H1 (cell line): ENCODE data around the gene HSPBP1. TPM values are rescaled to one million over a fixed set of nuclear protein-coding genes. Genes with fewer than 3 reads are reported as not detected.

Experiments used
- CTCF ChIA-PET: fragments of 300-600 bp; sonication (Branson Sonifier 250); formaldehyde crosslinking; loops from one replicate; lab custom pipeline; 2021; ENCODE audit not compliant: partially characterized antibody; lab: Charles Lee
- POLR2A ChIA-PET: fragments of 300-600 bp; sonication (Branson Sonifier 250); formaldehyde crosslinking; loops from one replicate; lab custom pipeline; 2021; ENCODE audit warnings: inconsistent platforms; ENCODE audit not compliant: partially characterized antibody; lab: Charles Lee
- DNase-seq, 2 experiments: peaks; one replicate each; pipeline versions ENCODE4 v3.0.0 to v3.0.0-alpha.2; 2010 to 2022; ENCODE audit warnings: low spot score in 2 of 2, low read depth in 1 of 2, mixed read lengths in 1 of 2
- FAIRE-seq: peaks from 2 replicates; lab custom pipeline; 2011; peaks lifted over from hg19 to GRCh38; lab: Jason Lieb, UNC
- H2AFZ ChIP-seq: 2 replicates; pipeline ENCODE4 v1.8.1; 2012; ENCODE audit warnings: low read length, inconsistent platforms
- H2AK5ac ChIP-seq: 2 replicates; pipeline ENCODE4 v1.6.1; 2013; ENCODE audit warnings: low read depth, low read length
- H2BK120ac ChIP-seq: replicated peaks from 2 replicates; pipeline ENCODE3; 2013; ENCODE audit warnings: low read depth, low read length, inconsistent platforms
- H2BK12ac ChIP-seq: 2 replicates; pipeline ENCODE4 v1.6.1; 2013; ENCODE audit warnings: low read depth, low read length
- H2BK15ac ChIP-seq: 2 replicates; pipeline ENCODE4 v1.6.1; 2013; ENCODE audit warnings: low read length
- H2BK20ac ChIP-seq: 2 replicates; pipeline ENCODE4 v1.6.1; 2013; ENCODE audit warnings: low read length
- H2BK5ac ChIP-seq: 2 replicates; pipeline ENCODE4 v1.6.1; 2013; ENCODE audit warnings: low read depth, low read length
- H3K14ac ChIP-seq: 2 replicates; pipeline ENCODE4 v1.6.1; 2013; ENCODE audit warnings: inconsistent platforms; ENCODE audit not compliant: insufficient read length
- H3K18ac ChIP-seq: 2 replicates; pipeline ENCODE4 v1.6.1; 2013; ENCODE audit warnings: low read length; ENCODE audit errors: extremely low read depth
- H3K23ac ChIP-seq: 2 replicates; pipeline ENCODE4 v1.6.1; 2013; ENCODE audit warnings: inconsistent platforms; ENCODE audit not compliant: insufficient read length
- H3K23me2 ChIP-seq: 2 replicates; pipeline ENCODE4 v1.6.1; 2013; ENCODE audit warnings: low read depth, low read length
- H3K27ac ChIP-seq: 2 replicates; pipeline ENCODE4 v1.6.1; 2011; ENCODE audit warnings: low read depth, low read length, inconsistent platforms
- H3K27me3 ChIP-seq, 4 experiments: replicated peaks in 1 of 4; 1 replicate in 1 of 4; 2 replicates in 3 of 4; pipeline versions ENCODE4 v1.6.1 to v1.8.1; 2011 to 2013; ENCODE audit warnings: low read length in 3 of 4, mild to moderate bottlenecking in 3 of 4, inconsistent platforms in 2 of 4, mixed read lengths in 2 of 4, moderate library complexity in 1 of 4; ENCODE audit not compliant: control insufficient read depth in 3 of 4, insufficient read depth in 3 of 4; ENCODE audit errors: extremely low read depth in 1 of 4
- H3K36me3 ChIP-seq, 4 experiments: 2 replicates each; pipeline versions ENCODE4 v1.6.1 to v1.8.1; 2011 to 2013; ENCODE audit warnings: mild to moderate bottlenecking in 4 of 4, low read length in 3 of 4, moderate library complexity in 2 of 4, control low read depth in 1 of 4, inconsistent platforms in 1 of 4; ENCODE audit not compliant: insufficient read depth in 4 of 4, control insufficient read depth in 2 of 4
- H3K4ac ChIP-seq: replicated peaks from 2 replicates; pipeline ENCODE3; 2013; ENCODE audit warnings: low read length, low read depth, mixed read lengths, inconsistent platforms; ENCODE audit not compliant: insufficient read length
- H3K4me1 ChIP-seq, 4 experiments: replicated peaks in 1 of 4; 1 replicate in 1 of 4; 2 replicates in 3 of 4; pipeline versions ENCODE4 v1.6.1 to v1.8.1; 2011 to 2013; ENCODE audit warnings: low read length in 3 of 4, inconsistent platforms in 2 of 4, mixed read lengths in 1 of 4; ENCODE audit not compliant: insufficient read depth in 4 of 4, control insufficient read depth in 3 of 4
- H3K4me2 ChIP-seq, 2 experiments: 2 replicates each; pipeline versions ENCODE4 v1.6.1 to v1.8.1; 2011 to 2013; ENCODE audit warnings: low read depth in 2 of 2, low read length in 2 of 2, control low read depth in 1 of 2, inconsistent platforms in 1 of 2, mild to moderate bottlenecking in 1 of 2; ENCODE audit not compliant: insufficient read depth in 1 of 2
- H3K4me3 ChIP-seq, 4 experiments: fragments of 200-600, 300-600 bp in 1 of 4; sonication (generic), shearing (Covaris generic), sonication (Bioruptor Twin) in 1 of 4; 2 replicates each; pipeline versions ENCODE4 v1.5.1 to v1.8.1; 2011 to 2016; ENCODE audit warnings: low read length in 4 of 4, low read depth in 3 of 4, control low read depth in 2 of 4, inconsistent platforms in 2 of 4, mild to moderate bottlenecking in 2 of 4, mixed read lengths in 1 of 4, moderate library complexity in 1 of 4; ENCODE audit not compliant: insufficient read depth in 2 of 4; ENCODE audit errors: extremely low read depth in 1 of 4
- H3K56ac ChIP-seq: replicated peaks from 2 replicates; pipeline ENCODE3; 2013; ENCODE audit warnings: low read depth, mild to moderate bottlenecking, mixed read lengths, low read length, inconsistent platforms; ENCODE audit not compliant: insufficient read length
- H3K79me1 ChIP-seq: 2 replicates; pipeline ENCODE4 v1.6.1; 2013; ENCODE audit warnings: low read depth, low read length, control low read depth
- H3K79me2 ChIP-seq, 2 experiments: 2 replicates each; pipeline versions ENCODE4 v1.6.1 to v1.8.1; 2012 to 2013; ENCODE audit warnings: low read length in 2 of 2, mild to moderate bottlenecking in 2 of 2, inconsistent platforms in 1 of 2; ENCODE audit not compliant: insufficient read depth in 2 of 2, control insufficient read depth in 1 of 2
- H3K9ac ChIP-seq, 4 experiments: replicated peaks in 1 of 4; 1 replicate in 1 of 4; 2 replicates in 3 of 4; pipeline versions ENCODE4 v1.6.1 to v1.8.1; 2011 to 2013; ENCODE audit warnings: low read depth in 3 of 4, low read length in 3 of 4, control low read depth in 2 of 4, mild to moderate bottlenecking in 2 of 4, moderate library complexity in 2 of 4, inconsistent platforms in 1 of 4; ENCODE audit errors: extremely low read depth in 1 of 4
- H3K9me3 ChIP-seq, 2 experiments: 2 replicates each; pipeline versions ENCODE4 v1.6.1 to v1.8.1; 2012 to 2013; ENCODE audit warnings: mild to moderate bottlenecking in 2 of 2, moderate library complexity in 2 of 2, control low read depth in 1 of 2, inconsistent platforms in 1 of 2, low read depth in 1 of 2, low read length in 1 of 2, mixed read lengths in 1 of 2; ENCODE audit not compliant: insufficient read depth in 2 of 2
- H4K20me1 ChIP-seq, 2 experiments: replicated peaks in 1 of 2; 2 replicates each; pipeline versions ENCODE3 to v1.8.1; 2011 to 2013; ENCODE audit warnings: inconsistent platforms in 2 of 2, low read length in 2 of 2, mild to moderate bottlenecking in 1 of 2; ENCODE audit not compliant: insufficient read depth in 2 of 2, control insufficient read depth in 1 of 2
- H4K5ac ChIP-seq: 2 replicates; pipeline ENCODE4 v1.6.1; 2013; ENCODE audit warnings: low read length, low read depth, mixed read lengths, inconsistent platforms; ENCODE audit not compliant: insufficient read length
- H4K8ac ChIP-seq: 2 replicates; pipeline ENCODE4 v1.8.0; 2013; ENCODE audit warnings: mild to moderate bottlenecking, moderate library complexity, low read length, inconsistent platforms; ENCODE audit not compliant: insufficient read depth; ENCODE audit errors: extremely low read depth
- H4K91ac ChIP-seq: replicated peaks from 2 replicates; pipeline ENCODE3; 2013; ENCODE audit warnings: low read length, mixed read lengths, inconsistent platforms; ENCODE audit not compliant: insufficient read length
- JUN ChIP-seq: IDR thresholded peaks from 2 replicates; pipeline ENCODE4 v1.6.1; 2011; ENCODE audit warnings: low read depth, mild to moderate bottlenecking, improper control_type of control experiment, low read length
- POLR2AphosphoS5 ChIP-seq: IDR thresholded peaks from 2 replicates; pipeline ENCODE4 v1.6.1; 2011; ENCODE audit warnings: low read depth, low read length
- WGBS, 2 experiments: shearing (Covaris generic) in 1 of 2; methylation state at CpG; one replicate each; pipeline versions ENCODE4 v1.1.6 to v1.1.7; 2013 to 2015; ENCODE audit warnings: low lambda C conversion rate in 2 of 2, mixed read lengths in 2 of 2, inconsistent platforms in 1 of 2, low coverage in 1 of 2, missing lambda C conversion rate in 1 of 2; ENCODE audit not compliant: insufficient replicate concordance in 2 of 2, insufficient coverage in 1 of 2, insufficient read length in 1 of 2; ENCODE audit errors: extremely low coverage in 1 of 2, missing lambda C conversion rate in 1 of 2; 5-methylcytosine and 5-hydroxymethylcytosine counted together
- polyA plus RNA-seq, 7 experiments: library from polyadenylated mRNA; depleted of rRNA in 3 of 7; stranded (reverse) in 5 of 7; unstranded in 2 of 7; fragments of >200 nt in 5 of 7; fragments of 200-250 nt in 2 of 7; gene quantifications; 1 replicate in 5 of 7; 2 replicates in 1 of 7; 4 replicates in 1 of 7; pipeline versions ENCODE4 v1.2.1 to v1.2.3, GENCODE V29; 2011 to 2013; ENCODE audit warnings: missing spikeins in 2 of 7, mixed read lengths in 2 of 7
- total RNA-seq: library from RNA; stranded (reverse); fragmentation: NEBNext Ultra II Directional; extraction: Animal tissue kit (Norgen Biotek cat#: 25700); gene quantifications from 2 replicates; pipeline ENCODE4 v1.2.1, GENCODE V29; 2021

The HSPBP1 gene
- total and polyA plus RNA-seq, 2 of the 8 experiments (the other 6 are each of a cell fraction or from before 2014, with no cell fraction given), result 63.4 to 100 TPM

DNA sequence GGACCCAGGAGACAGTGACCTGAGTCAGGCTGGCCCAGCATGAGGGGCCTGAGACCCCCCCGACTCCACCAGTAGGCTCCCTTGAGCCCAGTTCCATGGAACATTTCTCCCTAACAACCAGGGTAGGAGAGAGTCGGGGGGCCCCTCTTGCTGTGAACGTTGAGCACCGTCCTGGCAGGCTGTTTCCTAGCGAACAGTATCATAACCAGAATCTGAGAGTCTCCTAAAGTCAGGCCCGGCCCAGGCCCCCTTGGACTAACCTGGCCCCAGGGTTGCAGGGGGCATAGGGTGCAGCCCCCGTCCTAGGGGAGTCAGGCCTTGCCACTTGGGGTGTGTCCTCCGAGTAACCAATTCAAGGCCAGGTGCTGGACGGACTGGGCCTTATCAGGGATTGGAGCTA lies 31.5 kb upstream of the HSPBP1 start:
- DNase-seq, result no peak
- H3K4ac ChIP-seq, result no peak overlapping the region
- 96% methylated on average over 9 of the region's 9 CpGs; no CpG with 5 or more reads in 1 of the 2 experiments for WGBS, 2 experiments

More for the DNA sequence above, 31.5 kb upstream of the HSPBP1 start:
- H3K79me2 ChIP-seq, result no peaks in the 10 kb centered on the region
- H2BK120ac ChIP-seq, result no peak overlapping the region
- no peaks in the 10 kb centered on the region for H4K20me1 ChIP-seq
- no peak for FAIRE-seq
- H3K4me2 ChIP-seq, result no peak overlapping the region
- no peak overlapping the region for H3K4me3 ChIP-seq
- H3K27ac ChIP-seq, result no peak overlapping the region
- TF ChIP-seq JUN (no peak), POLR2AphosphoS5 (0 out of 2 replicates have a peak, but pooled peaks have one; percentile 51)
- ChIA-PET POLR2A (interaction anchor here (0.6 to 4.4 kb wide), 9 partner anchors 9 to 157 kb away, joined by 3 to 32 read pairs (median 5); partner anchors contain the start of genes RPL28 and TMEM238), CTCF (interaction anchor here (0.6 to 5.1 kb wide), 6 partner anchors 9 to 51 kb away, joined by 3 to 33 read pairs (median 4); no protein-coding TSS in a partner anchor)
- no peak overlapping the region for H3K18ac ChIP-seq
- H2BK5ac ChIP-seq, result no peak overlapping the region
- no peaks in the 10 kb centered on the region for H3K4me1 ChIP-seq
- H3K9me3 ChIP-seq, result no peaks in the 10 kb centered on the region
- no peaks in the 10 kb centered on the region for H3K79me1 ChIP-seq
- H3K23me2 ChIP-seq, result no peaks in the 10 kb centered on the region
- no peak overlapping the region for H3K56ac ChIP-seq
- no peak overlapping the region for H2BK12ac ChIP-seq
- no peak overlapping the region for H4K91ac ChIP-seq
- no peak overlapping the region for H4K5ac ChIP-seq
- no peaks in the 10 kb centered on the region for H3K27me3 ChIP-seq
- no peak overlapping the region for H2AK5ac ChIP-seq
- H3K9ac ChIP-seq, result no peak overlapping the region
- no peak overlapping the region for H3K14ac ChIP-seq
- no peak overlapping the region for H2BK20ac ChIP-seq
- H2BK15ac ChIP-seq, result no peak overlapping the region
- H3K36me3 ChIP-seq, result peaks cover 13 to 26% (median 22%) of the 10 kb centered on the region in 4 experiments
- no peak overlapping the region for H4K8ac ChIP-seq
- no peak overlapping the region for H2AFZ ChIP-seq
- H3K23ac ChIP-seq, result no peak overlapping the region
